GM18858 (cell line): Measurements from ENCODE around the gene COTL1.

ENCODE experiments used
- ATAC-seq: cut with Tn5 transposase; IDR thresholded peaks from one replicate; pipeline ENCODE4 v1.9.1; 2021; ENCODE audit not compliant: unreplicated experiment

The COTL1 gene

GRCh38 chr16:84555418-84556196 is 62.3 kb downstream of the COTL1 start:
- ATAC-seq = no peak

DNA sequence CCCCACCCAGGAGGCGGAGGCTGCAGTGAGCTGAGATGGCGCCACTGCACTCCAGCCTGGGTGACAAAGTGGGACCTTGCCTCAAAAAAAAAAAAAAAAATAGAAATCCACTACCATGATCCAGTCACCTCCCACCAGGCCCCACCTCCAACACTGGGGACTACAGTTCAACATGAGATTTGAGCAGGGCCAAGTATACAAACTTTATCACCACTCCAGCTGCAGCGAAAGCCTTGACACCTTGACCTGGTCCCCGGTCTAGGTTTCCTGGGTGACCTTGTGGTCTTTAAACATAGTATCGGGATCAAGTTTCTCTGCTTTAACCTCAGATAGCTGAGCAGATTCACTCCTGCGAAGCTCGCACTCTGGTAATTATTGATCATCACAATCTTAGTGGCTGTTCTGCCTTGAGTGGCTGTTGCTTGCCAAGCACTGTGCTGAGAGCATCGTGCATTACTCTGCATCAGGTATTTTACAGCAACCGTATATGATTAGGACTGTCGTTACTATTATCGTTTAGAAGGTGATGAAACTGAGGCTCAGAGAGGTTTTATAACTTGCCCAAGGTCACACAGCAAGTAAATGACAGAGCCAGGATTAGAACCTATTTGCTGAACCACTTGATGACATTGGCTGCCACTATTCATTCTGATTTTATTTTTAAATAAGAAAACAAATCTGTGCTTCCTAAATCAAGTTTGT is 63.1 kb downstream of the COTL1 start:
- no peak for ATAC-seq

DNA sequence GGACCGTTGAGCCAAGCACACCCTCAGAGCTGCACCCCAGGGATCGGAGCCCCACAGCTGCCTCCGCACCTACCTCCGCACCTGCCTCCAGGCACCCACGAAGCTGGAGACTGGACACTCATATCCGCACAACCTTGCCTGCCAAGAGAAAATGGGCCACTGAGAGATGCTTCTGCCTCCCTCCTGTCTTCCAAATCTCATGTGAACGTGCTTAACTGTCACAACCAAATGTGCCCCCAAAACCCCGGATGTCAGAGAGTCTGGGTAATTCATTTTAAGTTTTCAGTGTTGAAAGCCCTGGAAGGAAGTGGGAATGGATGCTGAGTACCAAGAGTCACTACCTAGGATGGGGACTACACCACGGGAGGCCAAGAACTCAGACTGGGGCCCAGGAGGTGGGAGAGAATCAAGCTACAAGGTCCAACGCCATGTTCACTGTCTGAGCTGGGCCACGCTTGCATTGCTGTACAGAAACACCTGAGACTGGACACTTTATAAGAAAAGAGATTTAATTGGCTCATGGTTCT is 63.9 kb downstream of the COTL1 start:
- ATAC-seq = no peak

- no peak for ATAC-seq
Observed at GRCh38 chr16:84552135-84552534, 65.7 kb downstream of the COTL1 start.

DNA sequence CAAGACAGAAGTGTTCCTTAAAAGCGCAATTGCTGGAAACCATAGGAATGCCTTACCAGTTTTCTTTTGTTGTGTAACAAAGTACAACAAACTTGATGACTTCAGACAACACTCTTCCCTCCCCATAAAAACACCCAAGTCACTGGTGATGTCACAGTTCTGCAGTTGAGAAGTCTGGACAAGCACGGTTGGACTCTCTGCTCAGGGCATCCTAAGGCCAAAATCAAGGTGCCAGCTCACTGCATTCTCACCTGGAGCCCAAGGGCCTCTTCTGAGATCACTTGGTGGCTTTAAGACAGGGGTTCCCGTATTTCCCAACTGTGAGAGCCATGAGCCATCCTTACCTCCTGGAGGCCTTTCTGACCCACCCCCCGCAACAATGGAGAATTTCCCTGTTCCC is 67.8 kb downstream of the COTL1 start:
- no peak for ATAC-seq

- no peak for ATAC-seq
Observed at GRCh38 chr16:84548971-84549844, 68.7 kb downstream of the COTL1 start.

- ATAC-seq = no peak
Observed at GRCh38 chr16:84548508-84548907, 69.4 kb downstream of the COTL1 start.

GRCh38 chr16:84547546-84548061 is 70.3 kb downstream of the COTL1 start:
- no peak for ATAC-seq

- ATAC-seq = no peak
Observed at GRCh38 chr16:84546669-84547545, 71.0 kb downstream of the COTL1 start.

DNA sequence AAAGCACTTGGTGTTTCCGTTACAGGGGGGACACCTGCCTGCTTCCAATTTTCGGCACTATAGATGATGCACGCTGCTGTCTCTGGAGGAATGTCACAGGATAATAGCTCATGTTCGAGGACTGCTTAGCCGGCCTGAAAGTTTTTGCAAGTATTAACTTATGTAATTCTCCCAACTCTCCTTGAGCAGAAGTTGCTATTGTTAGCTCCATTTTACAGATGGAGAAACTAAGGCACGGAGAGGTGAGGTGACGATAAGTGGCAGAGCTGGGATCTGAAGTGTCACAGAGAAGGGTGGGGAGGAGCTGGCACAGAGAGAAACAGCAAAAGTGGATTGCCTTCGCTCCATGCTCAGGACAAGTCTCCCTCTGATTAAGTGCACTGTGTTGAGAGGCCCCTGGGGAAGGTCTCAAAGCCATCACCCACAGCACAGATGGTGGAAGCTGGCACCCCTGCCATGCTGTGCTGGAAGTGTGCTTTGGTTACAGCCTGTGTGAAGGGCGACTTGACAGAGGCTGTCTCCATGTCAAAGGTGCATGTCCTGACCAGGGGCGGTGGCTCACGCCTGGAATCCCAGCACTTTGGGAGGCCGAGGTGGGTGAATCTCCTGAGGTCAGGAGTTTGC is 72.7 kb downstream of the COTL1 start:
- ATAC-seq = no peak

GRCh38 chr16:84544031-84544773 is 73.7 kb downstream of the COTL1 start:
- no peak for ATAC-seq

DNA sequence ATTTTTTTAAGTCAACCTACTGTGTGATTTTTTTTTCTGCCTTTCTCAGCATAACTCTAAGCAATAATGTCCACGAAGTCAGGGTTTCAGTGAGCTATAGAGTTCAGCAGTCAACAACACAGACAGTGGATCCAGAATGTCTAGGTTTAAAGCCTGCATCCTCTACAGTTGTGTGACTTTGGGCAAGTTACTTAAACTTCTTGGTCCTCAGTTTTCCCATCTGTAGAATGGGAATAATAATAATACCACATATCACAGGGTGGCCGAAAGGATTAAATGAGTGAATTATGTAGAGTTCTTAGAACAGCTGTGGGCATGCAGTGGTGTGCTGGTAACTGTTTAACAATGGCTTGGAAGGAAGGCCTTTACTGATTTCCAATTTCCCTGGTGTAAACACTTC is 74.6 kb downstream of the COTL1 start:
- ATAC-seq = no peak

- ATAC-seq = no peak
Observed at GRCh38 chr16:84541999-84542817, 75.7 kb downstream of the COTL1 start.

DNA sequence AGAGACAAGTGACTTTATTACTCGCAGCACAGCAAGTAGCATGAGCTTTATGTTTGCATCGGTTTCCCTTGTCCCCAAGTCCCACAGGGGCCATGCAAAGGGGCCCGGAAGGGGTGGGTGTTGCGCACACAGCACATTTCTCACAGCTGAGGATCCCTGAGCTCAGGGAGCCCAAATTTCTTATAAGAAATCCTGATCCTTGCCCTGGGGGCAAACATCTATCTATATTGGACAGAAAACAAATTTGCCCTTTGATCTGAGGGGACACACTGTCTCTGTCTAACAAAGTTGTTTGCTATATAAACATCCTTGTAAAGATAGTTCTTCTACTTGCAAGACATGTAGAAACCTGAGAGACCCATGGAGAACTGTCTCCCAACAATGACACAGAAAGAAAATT is 77.7 kb downstream of the COTL1 start:
- ATAC-seq = no peak

DNA sequence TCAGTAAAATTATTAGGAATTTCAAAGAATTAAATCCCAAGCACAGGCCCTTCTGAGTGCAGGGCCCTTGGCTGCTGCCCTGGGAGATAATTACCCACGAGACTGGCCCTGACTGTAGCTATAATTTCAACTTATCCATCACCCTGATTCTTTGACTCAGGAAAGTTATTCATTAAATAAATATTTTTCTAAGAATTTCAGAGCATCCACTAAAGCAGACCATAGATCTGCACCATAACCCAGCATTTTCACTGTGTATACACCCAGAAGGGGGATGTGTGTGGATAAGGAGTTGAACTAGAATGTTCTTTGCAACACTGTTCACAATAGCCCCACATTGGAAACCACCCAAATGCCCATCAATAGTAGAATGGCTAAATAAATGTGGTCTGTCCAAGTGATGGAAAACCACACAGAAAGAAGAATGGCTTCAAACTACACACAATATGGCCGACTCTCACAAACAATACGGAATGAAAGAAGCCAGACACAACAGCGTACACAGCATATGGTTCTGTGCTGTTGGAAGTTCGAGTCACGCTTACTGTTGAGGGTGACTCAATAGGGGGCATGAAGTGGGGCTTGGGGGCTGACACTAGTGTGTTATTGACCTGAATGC is 79.5 kb downstream of the COTL1 start:
- no peak for ATAC-seq

GRCh38 chr16:84537491-84538151 is 80.3 kb downstream of the COTL1 start:
- no peak for ATAC-seq

DNA sequence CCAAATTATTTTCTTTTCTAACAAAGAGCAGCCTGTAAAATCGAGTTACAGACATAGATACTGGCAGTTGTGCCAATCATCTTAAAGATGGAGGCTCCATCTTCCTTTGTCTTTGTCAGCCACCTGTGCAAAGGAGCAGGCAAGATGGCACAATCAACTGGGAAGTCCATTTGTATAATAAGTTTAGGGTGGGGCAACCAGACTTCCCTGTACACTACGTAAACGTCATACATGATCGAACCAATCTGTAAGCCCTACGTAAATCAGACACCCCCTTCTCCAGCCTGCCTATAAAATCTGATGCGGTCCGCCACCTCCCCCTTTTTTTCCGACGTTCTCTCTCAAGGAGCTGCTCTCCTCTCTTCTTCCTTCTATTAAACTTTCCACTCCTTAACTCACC is 82.0 kb downstream of the COTL1 start:
- ATAC-seq = no peak
